D341Med (cell line): ENCODE measurements around the gene SYCE3.
A peak's percentile ranks its signal among the peaks of the same experiment; 100 is the strongest.

Source experiments
- DNase-seq: peaks from one replicate; pipeline ENCODE4 v3.0.0; 2012; ENCODE audit warnings: low spot score

SYCE3 gene

GRCh38 chr22:50600538-50600937 lies 37.8 kb upstream of the SYCE3 start, which contains the start of gene MAPK8IP2:
Gene MAPK8IP2, plus strand, starts transcription at chr22:50600793. Its CDS starts 26 bp downstream, at chr22:50600819.
- peak; percentile 96 for DNase-seq

GRCh38 chr22:50599816-50600455 lies 37.2 kb upstream of the SYCE3 start:
- DNase-seq: peak; percentile 71

- DNase-seq: no peak
These were observed 34.4 kb upstream of the SYCE3 start for GRCh38 chr22:50597097-50597496.

GRCh38 chr22:50595189-50595588 lies 32.5 kb upstream of the SYCE3 start:
- DNase-seq: no peak

- no peak for DNase-seq
These were observed 24.7 kb upstream of the SYCE3 start for GRCh38 chr22:50587407-50587806.

GRCh38 chr22:50586416-50586815 lies 23.7 kb upstream of the SYCE3 start:
- no peak for DNase-seq

- no peak for DNase-seq
These were observed 23.1 kb upstream of the SYCE3 start for GRCh38 chr22:50585781-50586180.

GRCh38 chr22:50585238-50585637 lies 22.5 kb upstream of the SYCE3 start:
- DNase-seq: no peak

- no peak for DNase-seq
These were observed 21.7 kb upstream of the SYCE3 start for GRCh38 chr22:50584106-50585096.

- DNase-seq: no peak
These were observed 20.7 kb upstream of the SYCE3 start for GRCh38 chr22:50583294-50583861.

- peak; percentile 99 for DNase-seq
These were observed 20.0 kb upstream of the SYCE3 start, which contains the start of gene CHKB for GRCh38 chr22:50582493-50583293. Gene CHKB, minus strand, starts transcription at chr22:50582849. Its CDS starts 68 bp downstream, at chr22:50582781.

- no peak for DNase-seq
These were observed 19.3 kb upstream of the SYCE3 start for GRCh38 chr22:50581950-50582492.

- DNase-seq: no peak
These were observed 18.6 kb upstream of the SYCE3 start for GRCh38 chr22:50581031-50581949.

GRCh38 chr22:50579752-50580151 lies 17.0 kb upstream of the SYCE3 start:
- DNase-seq: no peak

GRCh38 chr22:50578776-50579310 lies 16.1 kb upstream of the SYCE3 start:
- DNase-seq: no peak

- peak; percentile 27 for DNase-seq
These were observed 15.5 kb upstream of the SYCE3 start, which contains the start of gene CPT1B for GRCh38 chr22:50577987-50578775. Gene CPT1B, minus strand, starts transcription at chr22:50578427. Its CDS starts 512 bp downstream, at chr22:50577915.

GRCh38 chr22:50577697-50577986 lies 14.9 kb upstream of the SYCE3 start:
- DNase-seq: peak; percentile 28

- peak; percentile 26 for DNase-seq
These were observed 14.3 kb upstream of the SYCE3 start for GRCh38 chr22:50576806-50577696.
